ENCODE measurements around the gene AVPR1A. TPM values are rescaled to one million over a fixed set of nuclear protein-coding genes. Genes with fewer than 3 reads are reported as not detected.

The AVPR1A gene
- total RNA-seq: not detected in 2 replicates

DNA sequence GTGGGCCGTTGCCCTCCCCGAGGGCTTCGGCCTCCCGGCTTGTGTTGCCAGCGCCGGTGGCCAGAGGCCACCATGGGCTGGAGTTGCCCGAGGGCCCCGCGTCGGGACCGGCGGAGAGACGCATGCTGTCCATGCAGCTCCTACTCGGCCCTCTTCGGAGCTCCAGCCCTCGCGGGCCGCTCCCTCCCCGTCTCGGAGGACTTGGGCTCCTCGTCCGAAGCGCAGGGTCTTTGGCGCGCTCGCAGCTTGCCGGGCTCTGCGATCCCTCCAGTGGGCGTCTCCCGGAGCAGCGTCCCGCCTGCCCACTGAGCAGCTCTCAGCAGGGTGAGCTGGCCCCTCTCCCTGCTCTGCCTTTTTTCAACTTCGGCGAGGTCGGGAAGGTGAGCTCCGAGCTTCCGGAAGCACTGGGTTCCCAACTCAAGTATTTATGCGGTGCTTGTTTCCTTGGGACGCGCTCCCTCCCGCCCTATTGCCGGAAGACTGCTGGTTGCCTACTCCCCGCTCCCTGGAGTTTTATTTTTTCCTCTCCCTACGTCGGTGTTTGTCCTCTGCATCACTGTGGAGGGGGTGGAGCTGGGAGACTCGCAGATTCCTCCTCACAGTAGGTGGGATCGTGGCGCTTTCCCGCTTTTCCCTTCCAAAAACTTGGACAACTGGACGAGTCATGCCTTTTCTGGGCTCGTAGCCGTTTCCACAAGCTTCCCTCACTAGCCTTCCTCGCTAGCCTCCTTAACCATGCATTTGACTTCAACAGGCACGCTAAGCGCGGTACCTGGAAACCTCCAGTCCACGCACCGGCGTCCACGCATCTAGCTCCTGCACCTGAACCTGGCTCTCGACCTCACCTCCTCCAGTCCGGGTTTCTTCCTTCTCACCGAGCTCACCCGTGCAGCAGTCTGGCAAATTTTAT, at the start of gene AVPR1A:
TSS of gene AVPR1A (minus strand) at position 489 of the 910 bp plus-strand sequence. CDS start at position 124, 365 bp downstream.

Other genes starting within 250 kb of the AVPR1A start
- under 0.01 and 5.0 TPM in 2 replicates for gene PPM1H, start 216.1 kb downstream of the AVPR1A start, total RNA-seq